Left kidney (tissue), 2 donors: ENCODE measurements around the gene CPT1B. TPM values are rescaled to one million over a fixed set of nuclear protein-coding genes. Genes with fewer than 3 reads are reported as not detected.
"Not testable (repeated sequence)": the region's sequence is repeated elsewhere in the genome, so short reads cannot be mapped to it uniquely, and the experiment has no call there.

Experiments used
- DNase-seq: peaks from one replicate; pipeline ENCODE4 v3.0.0-alpha.2; 2013
- polyA plus RNA-seq: library from polyadenylated mRNA; unstranded; fragments of 120-200 nt; gene quantifications from one replicate; pipeline ENCODE4 v1.2.1, GENCODE V29; 2013; ENCODE audit not compliant: insufficient read length

CPT1B gene
- polyA plus RNA-seq, 1 donor = 15.9 TPM

DNA sequence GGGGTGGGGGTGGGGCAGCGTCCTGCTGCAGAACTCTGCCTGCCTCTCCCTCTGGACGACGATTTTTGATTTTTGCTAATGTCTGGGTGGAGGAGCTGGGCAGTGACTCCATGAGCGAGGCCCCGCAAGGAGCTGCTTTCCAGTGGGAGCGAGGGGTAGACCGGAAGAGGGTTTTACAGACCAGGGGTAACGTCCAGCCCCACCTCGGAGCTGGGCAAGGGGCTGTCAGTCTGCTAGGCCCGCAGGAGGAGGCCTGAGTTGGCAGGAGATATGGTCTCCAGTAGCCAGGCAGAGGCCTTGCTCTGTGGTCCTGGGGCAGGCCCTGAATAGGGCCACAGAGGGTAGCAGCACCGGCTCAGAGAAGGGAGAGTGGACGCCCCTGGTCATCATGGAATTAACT is 31.4 kb upstream of the CPT1B start:
- no peak for DNase-seq

DNA sequence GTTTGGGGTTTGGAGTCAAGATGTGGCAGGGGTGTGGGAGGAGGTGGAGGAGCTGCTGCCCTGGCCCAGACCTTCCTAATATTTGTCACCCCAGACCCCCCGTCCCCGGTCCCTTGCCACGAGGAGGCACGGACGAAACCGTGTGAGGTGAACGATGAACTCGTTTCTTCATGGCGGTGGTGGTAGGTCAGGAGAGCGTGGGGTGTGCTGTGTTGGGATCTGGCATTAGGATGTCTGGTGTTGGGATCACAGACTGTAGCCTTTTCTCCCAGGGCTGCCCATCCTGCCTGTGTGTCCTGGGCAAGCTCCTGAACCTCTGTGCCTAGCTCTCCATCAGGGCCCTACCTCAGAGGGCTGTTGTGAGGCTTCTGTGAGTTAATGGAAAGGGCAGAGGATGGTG is 30.8 kb upstream of the CPT1B start:
- no peak for DNase-seq

DNA sequence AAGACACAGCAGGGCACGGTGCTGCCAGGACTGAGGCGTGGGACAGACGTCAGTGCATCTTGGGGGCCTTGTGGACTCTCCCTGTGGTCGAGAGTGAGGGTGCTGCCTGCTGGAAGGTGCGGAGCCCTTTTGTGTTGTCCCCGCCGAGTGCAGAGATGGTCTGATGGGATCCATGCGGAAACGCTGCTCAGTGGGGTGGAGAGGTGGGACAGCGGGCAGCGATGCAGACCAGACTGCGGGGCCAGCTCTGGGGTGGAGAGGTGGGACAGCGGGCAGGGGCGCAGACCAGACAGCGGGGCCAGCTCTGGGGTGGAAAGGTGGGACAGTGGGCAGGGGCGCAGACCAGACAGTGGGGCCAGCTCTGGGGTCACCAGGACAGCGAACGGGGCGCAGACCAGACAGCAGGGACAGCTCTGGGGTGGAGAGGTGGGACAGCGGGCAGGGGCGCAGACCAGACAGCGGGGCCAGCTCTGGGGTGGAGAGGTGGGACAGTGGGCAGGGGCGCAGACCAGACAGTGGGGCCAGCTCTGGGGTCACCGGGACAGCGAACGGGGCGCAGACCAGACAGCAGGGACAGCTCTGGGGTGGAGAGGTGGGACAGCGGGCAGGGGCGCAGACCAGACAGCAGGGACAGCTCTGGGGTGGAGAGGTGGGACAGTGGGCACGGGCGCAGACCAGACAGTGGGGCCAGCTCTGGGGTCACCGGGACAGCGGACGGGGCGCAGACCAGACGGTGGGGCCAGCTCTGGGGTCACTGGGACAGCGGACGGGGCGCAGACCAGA is 30.0 kb upstream of the CPT1B start:
- DNase-seq = not testable (repeated sequence)

DNA sequence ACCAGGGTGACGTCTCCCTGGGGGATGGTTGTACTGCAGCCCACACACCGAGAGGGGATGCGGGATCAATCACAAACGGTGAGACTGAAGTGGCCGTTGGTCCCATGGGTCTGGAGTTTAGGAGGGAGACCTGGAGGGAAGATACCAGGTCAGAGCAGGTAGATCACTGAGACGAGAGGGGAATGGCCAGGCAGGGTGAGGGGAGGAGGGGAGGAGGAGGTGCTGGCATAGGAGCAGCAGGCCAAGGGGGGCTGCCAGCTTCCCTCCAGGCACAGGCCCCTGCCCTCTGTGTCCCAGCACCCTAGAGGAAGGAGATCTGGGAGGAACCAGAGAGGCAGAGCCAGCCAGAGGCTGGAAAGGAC is 29.4 kb upstream of the CPT1B start:
- DNase-seq = no peak

DNA sequence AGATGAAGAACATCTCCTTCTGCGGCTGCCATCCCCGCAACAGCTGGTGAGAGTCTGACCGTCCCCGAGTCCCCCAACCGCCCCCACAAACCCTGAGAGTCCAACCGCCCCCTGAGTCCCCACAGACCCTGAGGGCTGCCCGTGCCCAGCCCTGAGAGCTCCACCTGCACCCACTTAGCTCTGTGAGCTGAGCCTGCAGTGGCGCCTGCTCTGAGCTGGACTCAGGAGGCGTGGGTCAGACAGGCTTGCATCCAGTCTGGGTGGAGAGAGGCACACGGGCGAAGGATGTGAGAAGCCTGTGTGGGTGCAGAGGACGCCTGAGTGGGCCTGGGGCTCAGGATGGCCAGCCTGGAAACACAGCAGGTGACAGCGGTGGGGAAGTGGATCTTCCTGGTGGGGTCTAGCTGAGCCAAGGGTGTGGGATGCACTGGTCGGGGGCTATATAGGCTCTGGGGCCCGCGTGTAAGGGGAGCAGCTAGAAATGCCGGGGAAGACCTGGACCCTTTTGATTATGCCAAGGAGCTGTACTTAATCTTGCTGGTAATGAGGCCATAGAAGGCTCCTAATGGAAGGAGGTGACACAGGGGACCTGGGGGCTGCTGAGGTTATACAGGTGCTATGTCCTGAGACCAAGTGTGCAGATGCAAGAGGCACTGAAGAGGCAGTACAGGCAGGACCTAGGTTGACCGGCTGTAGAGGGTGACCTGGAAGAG is 28.9 kb upstream of the CPT1B start:
- no peak for DNase-seq

DNA sequence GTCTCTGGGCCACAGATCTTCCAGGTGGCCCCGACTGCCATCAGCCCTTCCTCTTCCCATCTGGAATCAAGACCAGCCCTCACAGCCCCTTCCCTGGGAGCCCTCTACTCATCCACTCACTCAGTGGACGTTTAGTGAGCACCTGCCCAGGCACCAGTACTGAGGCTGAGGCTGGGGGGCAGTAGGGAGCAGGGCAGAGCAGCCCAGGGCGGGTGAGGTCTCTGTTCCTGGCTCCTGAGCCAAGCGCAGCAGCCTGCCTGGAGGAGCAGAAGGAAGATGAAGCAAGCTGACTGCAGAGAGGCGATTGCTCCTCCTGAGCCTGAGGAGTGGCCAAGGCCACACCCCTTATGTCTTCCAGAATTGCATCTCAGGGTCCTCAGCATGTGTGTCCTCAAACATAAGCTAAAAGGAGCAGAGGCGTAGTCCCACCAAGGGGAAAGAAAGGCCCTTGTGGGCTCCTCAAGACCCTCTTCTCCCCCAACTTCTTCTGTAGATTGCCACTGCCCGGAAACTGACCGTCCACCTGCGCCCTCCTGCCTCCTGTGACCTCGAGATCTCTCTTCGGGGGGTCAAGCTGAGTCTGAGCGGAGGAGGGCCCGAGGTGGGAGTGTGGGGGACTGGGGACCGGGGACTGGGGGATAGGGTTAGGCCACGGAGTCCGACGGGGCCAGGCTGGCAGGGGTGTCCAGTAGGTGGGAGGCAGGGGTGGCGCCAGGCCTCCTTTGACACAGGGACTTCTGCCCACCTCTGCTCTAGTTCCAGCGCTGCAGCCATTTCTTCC is 28.1 kb upstream of the CPT1B start:
- DNase-seq = no peak

DNA sequence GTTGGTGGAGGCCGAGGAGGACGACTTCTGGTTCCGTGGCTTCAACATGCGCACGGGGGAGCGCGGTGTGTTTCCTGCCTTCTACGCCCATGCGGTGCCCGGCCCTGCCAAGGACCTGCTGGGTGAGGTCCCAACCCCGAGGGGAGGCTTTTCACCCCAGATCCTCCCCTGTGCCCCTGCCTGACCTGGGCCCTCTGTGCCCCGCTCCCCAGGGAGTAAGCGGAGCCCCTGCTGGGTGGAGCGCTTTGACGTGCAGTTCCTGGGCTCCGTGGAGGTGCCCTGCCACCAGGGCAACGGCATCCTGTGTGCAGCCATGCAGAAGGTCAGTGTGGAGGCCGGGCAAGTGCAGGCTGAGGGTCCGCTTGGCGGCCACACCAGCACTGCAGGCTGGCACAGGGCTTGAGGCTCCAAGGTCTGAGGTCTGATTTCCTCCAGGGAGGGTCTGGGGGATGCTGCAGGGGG is 27.4 kb upstream of the CPT1B start:
- DNase-seq = no peak

DNA sequence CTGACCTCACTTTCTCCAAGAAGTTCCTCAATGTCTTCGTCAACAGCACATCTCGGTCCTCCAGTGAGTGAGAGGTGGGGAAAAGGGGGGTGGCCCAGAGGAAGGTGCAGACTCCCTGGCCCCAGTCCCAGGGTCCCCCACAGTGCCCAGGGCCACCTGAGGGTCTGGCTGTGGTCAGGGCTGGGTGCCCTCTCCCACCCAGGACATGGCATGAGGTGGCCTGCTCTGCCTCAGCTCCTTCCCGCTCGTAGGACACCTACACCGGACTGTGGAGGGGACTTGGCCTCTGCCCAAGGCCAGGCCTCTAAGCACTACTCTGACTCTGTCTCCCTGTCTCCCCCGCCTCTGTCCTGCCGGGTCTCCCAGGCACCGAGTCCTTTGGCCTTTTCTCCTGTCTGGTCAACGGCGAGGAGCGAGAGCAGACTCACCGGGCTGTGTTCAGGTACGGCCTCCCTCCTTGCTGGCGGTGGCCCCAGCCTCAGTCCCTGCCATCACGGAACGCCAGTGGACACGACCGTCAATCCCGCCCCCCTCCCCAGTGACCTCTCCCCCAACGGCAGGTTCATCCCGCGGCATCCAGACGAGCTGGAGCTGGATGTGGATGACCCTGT is 26.9 kb upstream of the CPT1B start:
- DNase-seq = no peak

DNA sequence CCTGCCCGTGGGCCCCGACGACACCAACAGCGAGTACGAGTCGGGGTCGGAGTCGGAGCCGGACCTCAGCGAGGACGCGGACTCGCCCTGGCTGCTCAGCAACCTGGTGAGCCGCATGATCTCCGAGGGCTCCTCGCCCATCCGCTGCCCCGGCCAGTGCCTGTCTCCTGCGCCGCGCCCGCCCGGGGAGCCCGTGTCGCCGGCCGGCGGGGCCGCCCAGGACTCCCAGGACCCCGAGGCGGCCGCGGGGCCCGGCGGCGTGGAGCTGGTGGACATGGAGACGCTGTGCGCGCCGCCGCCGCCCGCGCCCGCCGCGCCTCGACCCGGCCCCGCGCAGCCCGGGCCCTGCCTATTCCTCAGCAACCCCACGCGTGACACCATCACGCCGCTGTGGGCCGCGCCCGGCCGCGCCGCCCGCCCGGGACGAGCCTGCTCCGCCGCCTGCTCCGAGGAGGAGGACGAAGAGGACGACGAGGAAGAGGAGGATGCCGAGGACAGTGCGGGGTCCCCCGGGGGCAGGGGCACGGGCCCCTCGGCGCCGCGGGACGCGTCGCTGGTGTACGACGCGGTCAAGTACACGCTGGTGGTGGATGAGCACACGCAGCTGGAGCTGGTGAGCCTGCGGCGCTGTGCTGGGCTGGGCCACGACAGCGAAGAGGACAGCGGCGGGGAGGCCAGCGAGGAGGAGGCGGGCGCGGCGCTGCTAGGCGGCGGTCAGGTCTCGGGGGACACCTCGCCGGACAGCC is 26.2 kb upstream of the CPT1B start:
- DNase-seq = no peak

DNA sequence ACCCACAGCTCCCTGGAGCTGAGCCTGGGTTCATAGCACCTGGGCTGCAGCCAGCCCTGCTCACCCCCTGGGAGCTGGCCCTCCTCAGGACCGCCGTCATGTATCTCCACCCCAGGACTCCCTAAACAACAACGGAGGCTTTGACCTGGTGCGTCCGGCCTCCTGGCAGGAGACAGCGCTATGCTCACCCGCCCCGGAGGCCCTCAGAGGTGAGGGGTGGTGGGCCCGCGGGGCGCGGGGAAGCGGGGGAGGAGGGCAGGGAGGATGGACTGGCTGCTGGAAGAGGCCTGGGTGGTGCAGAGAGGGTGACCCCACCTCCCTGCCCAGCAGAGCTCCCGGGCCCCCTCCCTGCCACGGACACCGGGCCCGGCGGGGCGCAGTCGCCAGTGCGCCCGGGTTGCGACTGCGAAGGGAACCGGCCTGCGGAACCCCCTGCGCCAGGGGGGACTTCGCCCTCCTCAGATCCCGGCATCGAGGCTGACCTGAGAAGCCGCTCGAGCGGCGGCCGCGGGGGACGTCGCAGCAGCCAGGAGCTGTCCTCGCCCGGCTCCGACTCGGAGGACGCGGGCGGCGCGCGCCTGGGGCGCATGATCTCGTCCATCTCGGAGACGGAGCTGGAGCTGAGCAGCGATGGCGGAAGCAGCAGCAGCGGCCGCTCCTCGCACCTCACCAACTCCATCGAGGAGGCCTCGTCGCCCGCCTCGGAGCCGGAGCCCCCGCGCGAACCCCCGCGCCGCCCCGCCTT is 25.5 kb upstream of the CPT1B start:
- no peak for DNase-seq

DNA sequence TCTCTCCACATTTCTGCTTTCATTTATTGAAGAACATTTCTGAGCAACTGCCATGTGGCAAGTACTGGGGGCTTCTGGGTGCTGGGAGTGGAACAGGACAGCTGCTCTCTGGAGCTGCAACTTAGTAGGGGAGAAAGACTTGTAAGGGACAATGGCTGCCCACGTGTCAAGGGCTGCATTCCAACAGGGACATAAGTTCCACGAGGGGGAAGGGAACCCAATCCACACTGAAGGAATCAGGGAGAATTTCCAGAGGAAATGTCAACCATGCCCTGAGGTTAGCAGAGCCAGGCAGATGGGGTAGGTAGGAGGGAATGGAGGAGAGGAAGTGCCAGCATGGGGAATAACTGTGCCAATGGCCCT is 24.1 kb upstream of the CPT1B start:
- DNase-seq = no peak

DNA sequence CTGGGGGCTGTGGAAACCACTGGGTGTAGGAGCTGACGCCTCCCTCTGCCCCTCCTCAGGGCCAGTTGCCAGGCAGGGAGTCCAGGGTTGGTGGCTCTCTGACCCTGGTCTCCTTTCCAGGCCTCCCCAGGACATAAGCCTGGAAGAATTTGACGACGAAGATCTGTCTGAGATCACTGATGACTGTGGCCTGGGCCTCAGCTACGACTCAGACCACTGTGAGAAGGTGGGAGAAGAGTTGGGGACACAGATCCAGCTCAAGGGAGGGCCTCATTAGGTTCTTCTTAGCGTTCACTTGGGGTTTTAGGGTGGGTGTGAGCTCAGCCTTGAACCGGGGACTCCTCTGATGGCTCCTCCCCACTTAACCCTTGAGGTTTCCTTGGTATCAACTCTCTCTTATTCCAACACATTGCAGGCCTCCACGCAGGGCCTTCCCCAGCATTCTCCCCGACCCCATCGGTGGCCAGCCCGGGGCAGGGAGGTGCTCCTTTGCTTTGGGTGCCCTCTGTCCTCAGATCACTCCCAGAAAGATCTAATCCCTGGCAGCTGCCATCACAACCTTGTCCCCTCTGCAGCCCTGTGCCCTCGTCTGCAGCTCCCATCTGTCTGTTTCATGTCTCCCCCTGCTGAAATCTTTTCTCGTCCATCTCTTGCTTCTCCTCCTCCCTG is 23.6 kb upstream of the CPT1B start:
- no peak for DNase-seq

DNA sequence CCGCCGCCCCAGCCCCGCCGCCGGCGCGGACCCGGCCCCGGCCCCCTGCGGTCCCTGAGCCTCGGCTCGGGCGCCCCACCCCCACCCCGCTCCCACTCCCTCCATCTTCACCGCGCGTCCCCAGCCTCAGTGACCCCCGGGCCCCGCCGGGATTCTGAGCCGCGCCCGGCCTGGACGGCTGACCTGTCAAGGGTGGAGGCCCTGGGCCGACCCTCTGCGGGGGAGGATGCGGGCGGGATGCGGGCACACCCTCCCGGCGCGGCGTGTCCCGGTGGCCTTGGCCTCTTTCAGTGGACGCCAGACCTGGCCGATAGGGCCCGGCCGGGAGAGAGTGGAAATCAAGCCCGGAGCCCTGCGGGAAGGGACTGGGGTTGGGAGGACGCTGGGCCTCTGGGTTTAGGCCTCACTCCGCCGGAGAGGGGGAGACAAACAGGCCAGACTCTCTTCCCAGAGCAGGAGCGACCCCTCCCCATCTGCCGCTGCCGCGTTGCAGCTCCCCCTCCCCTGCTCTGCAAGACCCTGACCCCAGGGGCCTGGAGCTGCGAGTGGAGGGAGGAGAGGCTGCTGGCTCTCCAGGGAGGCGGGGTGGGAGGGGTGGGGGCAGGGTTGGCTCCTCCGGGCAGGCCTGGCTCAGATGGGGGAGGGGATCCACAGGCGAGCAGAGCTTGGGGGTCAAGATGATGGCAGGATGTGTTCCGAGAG is 22.9 kb upstream of the CPT1B start:
- no peak for DNase-seq

DNA sequence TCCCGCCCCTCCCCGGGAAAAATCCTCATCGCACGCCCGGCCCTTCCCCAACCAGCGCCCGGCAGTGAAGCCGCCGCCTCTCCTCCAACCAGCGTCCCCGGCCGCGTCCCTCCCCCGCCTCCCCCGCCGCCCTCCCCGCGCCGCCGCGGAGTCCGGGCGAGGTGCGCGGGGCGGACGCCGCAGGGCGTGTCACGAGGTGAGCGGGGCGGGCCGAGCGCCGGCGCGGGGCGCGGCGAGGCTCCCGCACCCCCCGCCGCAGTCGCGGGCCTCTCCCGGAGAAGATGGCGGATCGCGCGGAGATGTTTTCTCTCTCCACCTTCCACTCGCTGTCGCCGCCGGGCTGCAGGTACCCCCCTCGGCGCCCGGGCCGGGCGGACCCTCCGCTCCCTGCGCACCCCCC is 22.3 kb upstream of the CPT1B start, which contains the start of gene MAPK8IP2:
MAPK8IP2 (plus strand) TSS at position 256 of the 400 bp plus-strand sequence; CDS start at position 282, 26 bp downstream.
- DNase-seq = no peak

DNA sequence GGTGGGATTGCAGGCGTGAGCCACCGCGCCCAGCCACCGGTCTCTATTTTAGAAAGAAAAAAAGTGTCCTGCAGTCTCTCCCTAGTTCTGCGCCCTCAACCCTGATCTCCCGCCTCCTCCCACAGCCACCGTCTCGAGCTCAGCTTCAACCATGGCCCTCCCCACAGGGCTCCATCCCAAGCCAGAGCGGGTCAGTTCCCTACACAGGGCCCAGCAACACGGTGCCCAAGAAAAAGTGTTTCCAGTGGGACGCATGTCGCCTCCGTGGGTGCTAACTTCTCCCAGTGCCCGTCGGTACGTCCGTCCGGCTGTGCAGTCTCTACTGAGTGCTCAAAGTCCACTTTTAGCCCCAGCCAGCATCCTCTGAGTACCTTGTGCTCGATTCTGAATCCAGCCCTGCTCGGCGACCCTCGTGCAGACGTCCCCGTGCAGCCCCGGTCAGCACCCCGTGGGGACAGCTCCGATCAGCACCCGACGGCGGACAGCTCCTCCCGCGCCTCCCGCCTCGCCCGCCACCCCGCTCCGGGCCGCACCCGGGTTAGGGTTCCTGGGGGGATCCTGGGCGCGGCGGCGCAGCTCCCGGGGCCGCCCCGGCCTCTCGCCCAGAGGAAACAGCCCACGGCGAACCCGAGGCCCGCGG is 21.7 kb upstream of the CPT1B start:
- no peak for DNase-seq

DNA sequence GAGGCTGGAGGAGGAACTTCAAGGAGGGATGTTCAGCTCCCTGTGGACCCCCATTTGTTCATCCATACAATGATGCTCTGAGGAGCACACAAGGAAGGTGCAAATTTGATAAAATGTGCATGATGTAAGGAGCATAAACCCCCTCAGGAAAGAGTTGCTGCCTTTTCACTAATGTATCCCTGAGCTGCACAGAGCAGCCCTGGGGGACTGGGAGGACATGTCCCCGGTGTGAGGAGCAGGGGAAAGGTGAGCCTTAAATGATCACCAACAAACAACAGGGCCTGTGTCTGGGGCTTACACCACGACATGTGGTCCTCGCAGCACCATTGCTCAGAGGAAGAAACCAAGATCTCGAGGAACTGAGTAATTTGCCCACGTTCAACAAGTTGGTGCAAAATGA is 18.9 kb upstream of the CPT1B start:
- DNase-seq = no peak

DNA sequence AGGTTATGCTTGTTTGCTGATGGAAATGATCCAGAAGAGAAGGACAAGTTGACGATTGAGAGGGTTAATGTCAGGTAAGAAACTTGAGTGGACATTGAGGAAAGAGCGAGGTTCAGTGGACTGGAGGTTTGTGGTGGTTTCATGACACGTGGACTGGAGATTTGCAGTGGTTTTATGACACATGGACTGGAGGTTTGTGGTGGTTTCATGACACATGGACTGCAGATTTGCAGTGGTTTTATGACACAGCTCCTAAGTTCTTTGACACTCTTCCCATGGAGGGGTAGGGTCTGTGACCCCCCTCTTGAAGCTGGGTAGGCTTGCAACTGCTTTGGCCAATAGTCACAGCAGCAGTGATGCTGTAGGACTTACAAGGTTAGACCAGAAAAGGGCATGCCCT is 17.0 kb upstream of the CPT1B start:
- no peak for DNase-seq

DNA sequence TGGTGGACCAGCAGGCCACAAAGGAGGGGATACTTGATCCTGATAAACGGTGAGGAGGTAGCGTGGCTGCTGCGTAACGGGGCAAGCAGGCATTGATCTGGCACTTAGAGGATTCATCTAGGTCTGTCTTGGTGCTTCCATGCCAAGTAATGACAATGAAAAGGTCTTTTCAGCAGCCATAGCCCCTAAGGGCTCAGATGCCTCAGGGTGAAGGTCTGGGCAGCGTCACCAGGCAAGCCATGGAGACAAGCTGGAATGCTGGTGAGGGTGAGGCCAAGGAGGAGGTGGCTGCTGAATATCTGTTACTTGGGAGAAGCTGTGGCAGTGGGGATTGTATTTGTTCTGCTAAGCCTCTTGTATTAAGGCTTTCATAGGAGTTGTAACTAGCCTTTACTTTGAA is 9.2 kb upstream of the CPT1B start:
- no peak for DNase-seq

DNA sequence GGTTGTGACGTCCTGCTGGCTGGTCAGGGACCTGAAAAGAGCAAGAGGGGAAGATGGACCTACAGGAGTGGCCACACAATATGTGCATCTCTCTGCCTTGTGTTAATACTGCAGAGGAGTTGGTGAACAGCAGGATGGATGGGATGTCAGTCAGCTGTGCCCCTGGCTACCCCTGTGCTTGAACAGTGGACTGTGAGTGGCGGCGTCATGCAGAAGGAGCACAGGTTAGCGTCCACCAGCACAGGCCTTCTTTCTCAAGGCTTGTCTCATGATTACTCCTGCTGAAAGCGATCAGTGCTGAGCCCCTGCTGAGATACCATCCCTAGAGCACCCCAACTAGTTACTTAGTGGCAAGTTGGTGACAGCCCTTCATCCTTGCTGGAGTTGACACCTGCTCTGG is 8.2 kb upstream of the CPT1B start:
- no peak for DNase-seq
